Measurements from ENCODE around the gene RFTN2.
"Not testable (repeated sequence)": the region's sequence is repeated elsewhere in the genome, so short reads cannot be mapped to it uniquely, and the experiment has no call there.

DNA sequence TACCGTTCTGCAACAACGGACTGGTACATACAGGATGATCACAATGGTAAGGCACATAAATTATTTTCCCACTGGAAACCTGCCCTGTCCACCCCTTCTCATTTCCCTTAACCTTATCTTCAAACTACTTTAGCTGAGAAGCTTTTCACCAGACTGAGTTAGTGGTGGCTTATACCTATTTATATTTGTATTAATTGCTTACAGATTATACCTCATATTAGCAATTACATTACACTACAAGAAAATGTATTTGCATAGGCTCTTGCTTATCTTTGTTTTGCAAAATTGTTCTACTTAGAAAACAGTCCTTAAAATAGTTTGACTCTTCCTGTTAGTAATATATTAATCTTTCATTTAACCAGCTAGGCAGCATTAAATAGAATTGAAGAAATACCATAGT is 124.1 kb downstream of the RFTN2 start:
- TF ChIP-seq, protein P1, sequence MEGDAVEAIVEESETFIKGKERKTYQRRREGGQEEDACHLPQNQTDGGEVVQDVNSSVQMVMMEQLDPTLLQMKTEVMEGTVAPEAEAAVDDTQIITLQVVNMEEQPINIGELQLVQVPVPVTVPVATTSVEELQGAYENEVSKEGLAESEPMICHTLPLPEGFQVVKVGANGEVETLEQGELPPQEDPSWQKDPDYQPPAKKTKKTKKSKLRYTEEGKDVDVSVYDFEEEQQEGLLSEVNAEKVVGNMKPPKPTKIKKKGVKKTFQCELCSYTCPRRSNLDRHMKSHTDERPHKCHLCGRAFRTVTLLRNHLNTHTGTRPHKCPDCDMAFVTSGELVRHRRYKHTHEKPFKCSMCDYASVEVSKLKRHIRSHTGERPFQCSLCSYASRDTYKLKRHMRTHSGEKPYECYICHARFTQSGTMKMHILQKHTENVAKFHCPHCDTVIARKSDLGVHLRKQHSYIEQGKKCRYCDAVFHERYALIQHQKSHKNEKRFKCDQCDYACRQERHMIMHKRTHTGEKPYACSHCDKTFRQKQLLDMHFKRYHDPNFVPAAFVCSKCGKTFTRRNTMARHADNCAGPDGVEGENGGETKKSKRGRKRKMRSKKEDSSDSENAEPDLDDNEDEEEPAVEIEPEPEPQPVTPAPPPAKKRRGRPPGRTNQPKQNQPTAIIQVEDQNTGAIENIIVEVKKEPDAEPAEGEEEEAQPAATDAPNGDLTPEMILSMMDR (IDR thresholded peaks at IDR 0.05; ENCODE audit: low read length), result not testable (repeated sequence)
- not testable (repeated sequence) for TF ChIP-seq EZH2 (IDR thresholded peaks at IDR 0.05; ENCODE audit: borderline replicate concordance, low read length)
